Caco-2 (cell line): ENCODE results near the gene XIRP1. TPM values are rescaled to one million over a fixed set of nuclear protein-coding genes. Genes with fewer than 3 reads are reported as not detected.

Experiments
- BruUV-seq: library from RNA; stranded (reverse); fragments of 400-500 nt; replicated peaks from 2 replicates; lab custom pipeline; 2021; lab: Mats Ljungman, UMichigan
- CTCF ChIA-PET: fragments of 300-600 bp; sonication (Branson Sonifier 250); formaldehyde crosslinking; loops from one replicate; lab custom pipeline; 2022; ENCODE audit warnings: antibody characterized with exemption; lab: Charles Lee
- POLR2A ChIA-PET: fragments of 300-600 bp; sonication (Branson Sonifier 250); formaldehyde crosslinking; loops from one replicate; lab custom pipeline; 2022; ENCODE audit warnings: antibody characterized with exemption; lab: Charles Lee
- DNase-seq, 2 experiments: peaks; one replicate each; pipeline versions ENCODE4 v3.0.0 to v3.0.0-alpha.2; 2020 to 2022
- H3K27me3 ChIP-seq: replicated peaks from 2 replicates; pipeline ENCODE4 v1.6.0; 2011; ENCODE audit warnings: low read length; ENCODE audit not compliant: control insufficient read depth, insufficient read depth
- H3K36me3 ChIP-seq: 2 replicates; pipeline ENCODE4 v1.5.1; 2011; ENCODE audit warnings: low read length; ENCODE audit not compliant: control insufficient read depth, insufficient read depth
- H3K4me1 ChIP-seq: fragments of 250-450 bp; sonication (Bioruptor Pico); 2 replicates; pipeline ENCODE4 v1.5.1; 2020; ENCODE audit warnings: mild to moderate bottlenecking
- H3K4me3 ChIP-seq: 2 replicates; pipeline ENCODE4 v1.5.1; 2011; ENCODE audit warnings: low read depth, mild to moderate bottlenecking, control low read depth, low read length
- H3K9me3 ChIP-seq: fragments of 250-450 bp; sonication (Bioruptor Pico); 2 replicates; pipeline ENCODE4 v1.5.1; 2020; ENCODE audit warnings: mild to moderate bottlenecking, moderate library complexity
- H3K27ac Mint-ChIP-seq: one replicate; pipeline ENCODE4 v1.8.0; 2022; ENCODE audit warnings: mixed read lengths; ENCODE audit not compliant: unreplicated experiment
- H3K27me3 Mint-ChIP-seq: one replicate; pipeline ENCODE4 v1.8.0; 2022; ENCODE audit warnings: mixed read lengths; ENCODE audit not compliant: insufficient read depth, unreplicated experiment
- H3K36me3 Mint-ChIP-seq: one replicate; pipeline ENCODE4 v1.8.0; 2022; ENCODE audit warnings: mild to moderate bottlenecking, mixed read lengths; ENCODE audit not compliant: insufficient read depth, unreplicated experiment
- H3K4me1 Mint-ChIP-seq: one replicate; pipeline ENCODE4 v1.8.0; 2022; ENCODE audit warnings: low read depth, mixed read lengths; ENCODE audit not compliant: unreplicated experiment
- H3K4me3 Mint-ChIP-seq: one replicate; pipeline ENCODE4 v1.8.0; 2022; ENCODE audit warnings: mild to moderate bottlenecking, moderate library complexity, mixed read lengths; ENCODE audit not compliant: unreplicated experiment
- H3K9me3 Mint-ChIP-seq: one replicate; pipeline ENCODE4 v1.8.0; 2022; ENCODE audit warnings: mixed read lengths; ENCODE audit not compliant: unreplicated experiment
- CTCF ChIP-seq, 2 experiments: fragments of 200-600 bp in 1 of 2; IDR thresholded peaks; 1 replicate in 1 of 2; 2 replicates in 1 of 2; pipeline versions ENCODE4 v1.5.1 to v1.8.0; 2011 to 2022; ENCODE audit warnings: antibody characterized with exemption in 1 of 2, control low read depth in 1 of 2, inconsistent platforms in 1 of 2, low read depth in 1 of 2, low read length in 1 of 2, mild to moderate bottlenecking in 1 of 2, moderate library complexity in 1 of 2; ENCODE audit not compliant: insufficient read depth in 1 of 2, severe bottlenecking in 1 of 2, unreplicated experiment in 1 of 2
- intact Hi-C: fragments of 100-400 bp; cut with micrococcal nuclease; formaldehyde crosslinking; loops from one replicate; pipeline ENCODE4 v1.10.0; 2022; ENCODE audit not compliant: unreplicated experiment
- total RNA-seq: library from RNA; stranded (reverse); gene quantifications from 2 replicates; pipeline ENCODE4 v1.2.3, GENCODE V29; 2022

Gene XIRP1
- total RNA-seq, 1 experiment from 2014 or later = not detected

DNA sequence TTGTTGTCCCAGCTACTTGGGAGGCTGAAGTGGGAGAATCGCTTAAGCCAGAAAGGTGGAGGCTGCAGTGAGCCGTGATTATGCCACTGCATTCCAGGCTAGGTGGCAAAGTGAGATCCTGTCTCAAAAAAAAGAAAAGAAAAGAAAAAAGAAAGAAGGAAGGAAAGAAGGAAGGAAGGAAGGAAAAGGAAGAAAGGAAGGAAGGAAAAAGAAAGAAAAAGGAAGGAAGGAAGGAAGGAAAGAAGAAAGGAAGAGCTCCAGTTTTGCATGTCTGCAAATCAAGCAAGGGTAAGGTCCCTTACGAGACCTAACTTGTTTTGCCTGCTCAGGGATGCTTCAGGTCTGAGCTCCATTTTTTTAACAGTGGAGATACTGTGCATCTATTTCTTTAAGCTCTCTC, 3.6 kb upstream of the XIRP1 start:
- Histone ChIP-seq H3K9me3 (no peaks in the 10 kb centered on the region), H3K4me3 (no peak overlapping the region), H3K27me3 (no peaks in the 10 kb centered on the region), H3K4me1 (peaks cover 11% of the 10 kb centered on the region), H3K36me3 (no peaks in the 10 kb centered on the region)
- Mint-ChIP-seq H3K9me3 (no peaks in the 10 kb centered on the region), H3K4me1 (peaks cover 12% of the 10 kb centered on the region), H3K27me3 (peaks cover 3% of the 10 kb centered on the region), H3K36me3 (no peaks in the 10 kb centered on the region), H3K4me3 (no peak overlapping the region), H3K27ac (no peak overlapping the region)
- POLR2A ChIA-PET = interaction anchor here (0.6 kb wide), 1 partner anchor 97 kb away, joined by 3 read pairs; no protein-coding TSS in a partner anchor
- no TSS peak for BruUV-seq
- CTCF ChIA-PET = interaction anchor here (0.6 to 2.8 kb wide), 3 partner anchors 92 to 108 kb away, joined by 3 to 15 read pairs (median 5); no protein-coding TSS in a partner anchor
- no peak for TF ChIP-seq CTCF (IDR thresholded peaks at IDR 0.05; ENCODE audit: insufficient read depth in 1 of 2, low read depth in 1 of 2, low read length in 1 of 2, severe bottlenecking in 1 of 2, unreplicated experiment in 1 of 2)
- no peak for DNase-seq
- intact Hi-C loops = no loop called here

GRCh38 chr3:39193391-39193790, 996 bp upstream of the XIRP1 start:
- intact Hi-C loops = no loop called here
- H3K27ac Mint-ChIP-seq = no peak overlapping the region
- CTCF ChIA-PET = interaction anchor here (0.6 kb wide), 1 partner anchor 105 kb away, joined by 11 read pairs; no protein-coding TSS in a partner anchor

DNA sequence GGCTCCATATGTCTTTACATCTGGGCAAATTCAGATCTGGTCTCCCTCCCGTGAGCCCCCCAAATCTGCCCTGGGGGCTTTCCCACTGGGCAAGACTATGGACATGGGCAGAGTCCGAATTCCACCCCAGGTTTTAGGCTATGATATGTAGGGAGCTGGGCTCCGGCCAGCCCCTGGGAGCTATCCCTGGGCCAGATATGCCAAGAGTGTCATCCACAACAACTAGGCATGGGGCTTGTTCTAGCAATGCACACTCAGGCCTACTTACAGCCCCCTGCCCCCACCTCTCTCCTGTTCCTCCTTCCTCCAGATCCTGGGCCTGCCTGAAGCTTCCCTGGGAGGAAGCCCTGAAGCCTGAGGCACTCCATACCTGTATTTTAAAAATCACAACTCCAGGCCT, 622 bp downstream of the XIRP1 start:
- Mint-ChIP-seq H3K4me3 (no peak overlapping the region), H3K27ac (no peak overlapping the region), H3K27me3 (peaks cover 3% of the 10 kb centered on the region), H3K36me3 (no peaks in the 10 kb centered on the region), H3K9me3 (no peaks in the 10 kb centered on the region), H3K4me1 (peaks cover 20% of the 10 kb centered on the region)
- Histone ChIP-seq H3K36me3 (no peaks in the 10 kb centered on the region), H3K9me3 (no peaks in the 10 kb centered on the region), H3K4me3 (no peak overlapping the region), H3K4me1 (peaks cover 26% of the 10 kb centered on the region), H3K27me3 (no peaks in the 10 kb centered on the region)
- intact Hi-C loops = no loop called here
- no peak for TF ChIP-seq CTCF (IDR thresholded peaks at IDR 0.05; ENCODE audit: insufficient read depth in 1 of 2, low read depth in 1 of 2, low read length in 1 of 2, severe bottlenecking in 1 of 2, unreplicated experiment in 1 of 2)
- DNase-seq = no peak
- ChIA-PET POLR2A (interaction anchor here (0.6 kb wide), 2 partner anchors 48 to 215 kb away, joined by 3 to 8 read pairs; no protein-coding TSS in a partner anchor), CTCF (interaction anchor here (0.7 to 5.0 kb wide), 5 partner anchors 11 to 100 kb away, joined by 3 to 132 read pairs (median 9); no protein-coding TSS in a partner anchor)
- no TSS peak for BruUV-seq

More at GRCh38 chr3:39193391-39193790, 996 bp upstream of the XIRP1 start:
- H3K4me1 ChIP-seq = peaks cover 26% of the 10 kb centered on the region
- H3K27me3 ChIP-seq = no peaks in the 10 kb centered on the region
- Mint-ChIP-seq H3K4me1 (peaks cover 26% of the 10 kb centered on the region), H3K27me3 (peaks cover 3% of the 10 kb centered on the region), H3K36me3 (no peaks in the 10 kb centered on the region), H3K9me3 (no peaks in the 10 kb centered on the region), H3K4me3 (no peak overlapping the region)
- no peak overlapping the region for H3K4me3 ChIP-seq
- no peaks in the 10 kb centered on the region for H3K9me3 ChIP-seq
- POLR2A ChIA-PET = no interaction called here
- DNase-seq = no peak
- BruUV-seq = no TSS peak
- no peak for TF ChIP-seq CTCF (IDR thresholded peaks at IDR 0.05; ENCODE audit: insufficient read depth in 1 of 2, low read depth in 1 of 2, low read length in 1 of 2, severe bottlenecking in 1 of 2, unreplicated experiment in 1 of 2)
- H3K36me3 ChIP-seq = no peaks in the 10 kb centered on the region
